NCI-H1417 (cell line): ENCODE measurements around the gene UTP11.
A peak's percentile ranks its signal among the peaks of the same experiment; 100 is the strongest.
"Not testable (repeated sequence)": the region's sequence is repeated elsewhere in the genome, so short reads cannot be mapped to it uniquely, and the experiment has no call there.

ENCODE experiments used
- DNase-seq, 3 experiments: peaks; one replicate each; lab custom pipeline; 2025; lab: John Stamatoyannopoulos, UW

The UTP11 gene

GRCh38 chr1:38027201-38028104, 14.9 kb downstream of the UTP11 start:
- no peak for DNase-seq

DNA sequence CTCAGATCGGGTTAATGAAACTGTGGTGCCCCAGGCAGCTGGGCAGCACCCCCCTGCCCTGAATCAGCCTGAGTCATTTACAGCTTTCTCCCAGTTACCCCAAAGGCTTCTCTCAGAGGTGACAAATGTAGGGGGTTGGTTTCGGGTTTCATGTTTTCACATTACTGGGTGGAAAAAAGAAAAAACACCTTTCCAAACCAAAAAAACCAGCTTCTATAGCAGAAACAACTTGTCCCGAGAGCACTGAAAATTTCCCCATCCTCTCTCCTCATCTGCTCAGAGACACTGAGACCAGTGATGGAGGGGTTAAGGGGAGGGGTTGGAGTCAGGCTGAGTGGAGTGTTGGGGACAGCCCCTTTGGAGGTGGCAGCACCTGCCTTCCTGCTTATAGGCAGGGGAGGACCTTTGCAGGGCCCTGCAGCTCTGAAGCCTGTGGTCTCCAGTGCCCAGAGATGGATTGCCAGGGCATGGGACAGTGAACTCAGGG, 15.6 kb downstream of the UTP11 start:
- peak in 2 of 3 experiments; percentile 34 to 53 for DNase-seq

DNA sequence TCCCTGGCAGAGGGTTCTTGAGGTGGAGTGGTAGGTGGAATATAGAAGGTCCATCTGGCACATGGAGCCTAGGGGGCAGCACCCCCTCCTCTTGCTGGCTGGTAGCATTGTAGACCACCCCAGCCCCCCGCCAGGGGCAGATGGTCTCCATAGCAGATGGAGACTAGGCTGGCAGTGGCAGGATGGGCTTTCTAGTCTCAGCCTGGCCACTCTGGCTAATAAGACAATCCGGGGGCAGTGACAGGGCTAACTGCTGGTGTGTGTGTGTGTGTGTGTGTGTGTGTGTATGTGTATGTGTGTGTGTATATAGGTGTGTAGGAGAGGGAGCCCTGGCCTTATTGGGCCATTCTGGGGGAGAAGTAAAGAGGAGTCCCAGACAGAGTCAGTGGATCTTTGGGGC, 16.1 kb downstream of the UTP11 start:
- peak in 1 of 3 experiments; percentile 34 for DNase-seq

- peak in 2 of 3 experiments; percentile 80 to 91 for DNase-seq
These were observed 16.6 kb downstream of the UTP11 start for GRCh38 chr1:38029081-38029681.

DNA sequence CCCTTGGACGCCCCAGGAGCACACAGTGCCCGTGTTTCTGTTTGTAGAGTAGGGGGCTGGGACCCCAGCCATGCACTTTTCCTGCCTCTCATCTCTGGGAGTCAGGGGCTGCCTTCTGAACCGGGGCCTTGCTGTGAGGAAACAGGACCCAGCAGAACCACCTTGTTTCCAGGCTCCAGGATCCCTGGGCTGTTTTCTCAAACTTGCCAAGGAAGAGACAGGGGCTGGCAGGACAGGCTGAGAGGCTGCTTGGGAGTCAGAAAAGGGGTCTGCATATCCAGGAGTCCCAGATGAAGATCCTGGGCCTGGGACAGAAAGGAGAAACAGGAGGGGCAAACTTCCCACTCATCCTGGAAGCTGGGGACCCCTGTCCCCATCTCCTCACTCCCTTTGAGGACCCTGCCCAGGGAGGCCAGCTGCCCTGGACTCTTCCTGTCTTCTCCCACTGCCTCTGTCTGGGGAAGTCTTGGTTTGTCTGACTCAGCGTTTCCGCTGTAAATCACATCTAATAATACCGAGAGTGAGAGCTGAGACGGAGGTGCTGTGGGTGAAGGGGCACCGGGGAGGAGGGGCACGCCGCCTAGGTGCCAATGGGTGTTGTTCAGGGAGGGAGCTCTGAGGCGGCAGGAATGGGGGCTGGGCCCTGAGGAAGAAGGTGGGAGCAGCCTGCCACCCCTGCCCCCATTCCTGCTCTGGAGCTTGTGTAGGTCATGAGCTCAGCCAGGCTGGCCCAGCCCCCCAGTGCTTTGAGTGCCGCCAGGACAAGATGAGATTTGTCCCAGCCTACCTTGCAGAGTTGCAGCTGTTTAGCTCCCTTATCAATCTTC, 17.4 kb downstream of the UTP11 start:
- DNase-seq, result peak in 2 of 3 experiments; percentile 51 to 77

DNA sequence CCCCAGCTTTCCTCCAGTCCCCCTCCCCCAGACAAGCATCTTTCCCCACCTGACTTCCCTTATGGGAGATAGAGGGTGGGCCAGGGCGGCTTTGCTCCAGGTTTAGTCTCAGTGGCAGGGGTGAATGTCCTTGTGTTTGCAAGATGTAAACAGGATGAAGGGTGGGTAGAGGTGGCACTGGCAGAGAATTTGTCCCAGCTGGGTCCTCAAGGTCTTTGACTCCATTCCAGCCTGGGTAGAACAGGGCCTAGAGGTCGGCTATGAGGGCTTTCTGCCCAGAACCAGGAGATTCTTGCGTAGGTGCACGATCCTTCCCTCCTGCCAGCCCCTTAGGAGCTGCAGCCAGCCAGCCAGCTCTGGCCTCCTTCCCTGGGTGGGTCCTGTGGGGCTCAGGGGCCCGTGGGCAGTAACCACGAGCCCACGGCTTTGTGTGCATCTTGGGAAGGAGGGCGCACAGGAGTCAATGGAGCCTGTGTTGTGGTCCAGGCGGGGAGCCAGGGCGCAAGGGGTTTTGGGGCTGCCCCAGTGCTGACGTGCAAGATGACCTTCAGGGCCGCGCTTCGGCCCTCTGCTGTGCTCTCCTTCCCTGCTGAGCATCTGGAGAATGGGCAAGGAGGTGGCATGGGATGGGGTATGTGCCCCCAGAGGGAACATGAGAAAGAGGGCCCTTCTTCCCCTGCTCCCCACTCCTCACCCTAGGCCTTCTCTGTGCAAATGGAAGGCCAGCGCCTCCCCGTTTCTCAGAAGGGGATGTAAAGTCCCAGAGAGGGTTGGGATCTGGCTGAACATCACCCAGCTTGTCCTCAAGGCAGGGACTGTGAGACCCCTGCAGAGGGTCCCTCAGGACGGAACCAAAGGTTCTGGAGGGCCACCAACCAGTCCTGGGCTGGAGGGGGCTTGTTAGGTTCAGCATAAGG, 18.3 kb downstream of the UTP11 start:
- DNase-seq, result no peak

- no peak for DNase-seq
These were observed 19.0 kb downstream of the UTP11 start for GRCh38 chr1:38031513-38031866.

- DNase-seq, result not testable (repeated sequence)
These were observed 20.5 kb downstream of the UTP11 start for GRCh38 chr1:38032992-38033391.

DNA sequence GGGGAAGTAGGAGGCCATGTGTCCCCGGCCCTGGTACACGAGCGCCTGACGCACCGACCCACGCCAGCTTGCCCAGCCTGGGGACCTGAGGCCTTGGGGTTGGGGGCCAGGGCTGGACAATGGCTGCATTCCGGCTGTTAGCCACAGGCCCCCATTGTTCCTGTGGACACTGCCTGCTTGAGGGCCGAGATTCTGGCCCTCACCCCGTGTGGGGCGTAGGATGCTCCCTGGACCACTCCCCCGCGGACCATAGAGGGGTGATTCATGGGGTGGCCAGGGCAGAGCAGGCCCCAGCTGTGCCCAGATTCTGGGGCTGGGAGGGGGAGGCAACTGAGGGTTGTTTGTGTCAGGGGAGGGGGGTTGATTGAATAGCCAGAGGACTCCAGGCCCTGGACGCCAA, 22.3 kb downstream of the UTP11 start:
- DNase-seq, result no peak

DNA sequence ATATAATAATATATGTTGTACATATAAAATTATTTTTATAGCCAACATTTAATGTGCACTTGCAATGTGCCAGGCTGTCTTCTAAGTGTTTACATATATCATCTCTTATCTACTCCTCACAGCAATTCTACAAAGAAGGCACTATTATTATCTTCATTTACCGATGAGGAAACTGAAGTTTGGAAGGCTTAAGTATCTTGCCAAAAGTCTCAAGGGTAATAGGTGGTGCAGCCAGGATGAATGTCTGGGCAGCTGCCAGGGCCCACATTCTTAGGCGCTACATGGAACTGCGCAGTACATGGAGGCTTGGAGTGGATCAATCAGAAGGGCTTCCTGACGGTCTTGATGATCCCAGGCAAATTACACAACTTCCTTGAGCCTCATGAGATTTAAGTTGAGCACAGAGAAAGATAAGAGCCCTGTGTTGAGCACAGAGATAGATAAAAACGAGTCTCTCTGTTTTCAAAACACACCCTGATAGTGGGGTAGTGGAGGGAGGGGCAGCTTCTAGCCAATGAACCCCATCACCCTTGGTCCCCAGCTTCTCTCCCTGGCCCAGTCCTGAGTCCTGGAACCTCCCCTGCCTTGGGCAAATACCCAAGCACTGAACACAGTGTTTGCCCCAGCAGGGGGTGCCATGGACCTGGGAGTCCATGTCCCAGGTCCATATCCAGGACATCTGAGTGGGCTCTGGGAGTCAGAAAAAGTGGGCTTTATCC, 24.8 kb downstream of the UTP11 start:
- peak in 1 of 3 experiments; percentile 14 for DNase-seq

DNA sequence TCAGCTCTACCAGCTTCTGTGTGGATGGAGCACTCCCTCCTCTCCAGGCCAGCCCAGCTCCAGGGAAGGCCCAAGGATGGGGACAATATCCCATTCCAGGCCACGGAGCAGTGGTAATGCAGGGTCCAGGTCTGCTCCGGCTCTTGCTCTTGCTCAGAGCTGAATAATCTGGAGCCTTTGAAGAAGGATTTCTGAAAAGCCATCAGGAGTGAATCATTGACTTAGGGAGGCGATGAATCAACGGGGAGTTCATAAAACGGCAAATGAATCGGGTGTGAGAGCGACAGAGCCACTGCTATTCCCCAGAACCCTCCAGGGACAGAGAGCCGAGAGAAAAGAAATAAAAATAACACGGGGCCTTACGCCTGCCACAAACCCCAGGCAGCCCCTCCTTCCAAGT, 26.3 kb downstream of the UTP11 start:
- no peak for DNase-seq

DNA sequence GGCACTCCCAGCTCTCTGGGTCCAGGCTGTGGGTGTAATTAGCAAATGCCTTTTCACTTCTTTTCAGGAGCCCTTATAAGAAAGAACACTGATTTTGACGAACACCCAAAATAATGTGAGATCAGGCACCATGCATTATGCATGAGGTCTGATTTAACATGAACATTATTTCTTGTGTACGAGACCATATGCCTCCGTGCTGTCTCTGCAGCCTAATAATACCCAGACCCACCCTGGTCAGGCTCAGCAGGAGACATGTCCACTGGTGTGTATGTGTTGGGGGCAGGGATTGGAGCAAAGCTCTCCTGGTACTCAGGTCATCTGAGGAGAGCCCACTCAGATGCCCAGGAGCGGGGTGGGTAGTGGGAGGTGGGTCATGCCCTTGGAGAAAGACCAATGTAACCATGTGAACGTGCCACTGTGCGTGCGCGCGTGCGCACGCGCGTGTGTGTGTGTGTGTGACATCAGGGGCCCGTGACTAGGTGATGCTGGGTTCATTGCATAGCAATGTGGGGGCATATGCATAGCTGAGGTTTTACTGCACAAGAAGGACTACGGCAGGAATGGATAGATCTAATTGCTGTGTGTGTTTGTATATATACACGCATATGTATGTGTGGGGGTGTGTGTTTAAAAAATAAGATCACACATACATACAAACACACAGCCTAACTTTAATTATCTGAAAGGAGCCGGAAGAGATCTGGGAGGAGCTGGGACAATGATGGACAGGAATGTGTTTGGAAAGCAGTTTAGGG, 27.0 kb downstream of the UTP11 start:
- DNase-seq, result no peak

DNA sequence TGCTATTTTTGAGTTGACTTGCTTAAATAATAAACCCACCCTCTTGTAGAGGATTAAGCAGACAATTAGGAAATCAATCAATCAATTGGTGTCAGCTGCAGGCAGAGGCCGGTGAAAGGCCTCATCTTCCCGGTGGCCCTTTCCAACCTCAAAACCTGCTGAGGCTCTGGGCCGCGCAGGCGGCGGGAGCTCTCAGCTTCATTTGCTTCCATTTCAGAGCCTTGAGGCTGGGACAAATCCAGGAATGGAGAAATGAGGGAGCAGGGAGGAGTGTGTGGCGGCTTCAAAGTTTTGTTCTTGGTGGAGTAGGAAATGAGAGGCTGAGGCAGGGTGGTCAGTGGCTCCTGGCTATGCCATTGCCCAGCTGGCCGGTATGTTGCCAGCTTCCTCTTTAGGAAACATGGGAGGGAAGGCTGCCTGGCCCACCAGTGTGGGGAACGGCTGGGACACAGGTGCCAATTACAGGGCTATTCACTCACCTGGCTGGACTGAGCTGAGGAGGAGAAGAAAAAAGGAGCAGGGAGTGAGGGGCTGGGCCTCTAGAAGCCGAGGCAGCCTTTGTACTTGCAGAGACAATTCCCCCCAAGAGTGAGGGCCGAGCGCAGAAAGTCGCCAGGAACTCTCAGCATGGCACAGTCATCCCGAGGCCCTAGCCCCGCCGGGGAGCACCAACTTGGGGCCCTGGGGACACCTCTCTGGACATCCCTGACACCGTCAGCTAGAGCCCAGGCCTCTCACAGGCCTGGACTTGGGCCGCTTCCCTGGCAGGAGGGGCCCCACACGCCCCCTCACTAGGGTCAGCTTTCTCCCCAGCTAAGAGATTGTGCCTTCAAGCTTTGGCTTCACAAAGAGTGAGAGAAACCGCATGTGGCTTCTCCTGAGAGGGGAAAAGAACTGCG, 29.7 kb downstream of the UTP11 start:
- peak in 2 of 3 experiments; percentile 11 to 31 for DNase-seq

GRCh38 chr1:38043036-38043747, 30.7 kb downstream of the UTP11 start:
- no peak for DNase-seq

DNA sequence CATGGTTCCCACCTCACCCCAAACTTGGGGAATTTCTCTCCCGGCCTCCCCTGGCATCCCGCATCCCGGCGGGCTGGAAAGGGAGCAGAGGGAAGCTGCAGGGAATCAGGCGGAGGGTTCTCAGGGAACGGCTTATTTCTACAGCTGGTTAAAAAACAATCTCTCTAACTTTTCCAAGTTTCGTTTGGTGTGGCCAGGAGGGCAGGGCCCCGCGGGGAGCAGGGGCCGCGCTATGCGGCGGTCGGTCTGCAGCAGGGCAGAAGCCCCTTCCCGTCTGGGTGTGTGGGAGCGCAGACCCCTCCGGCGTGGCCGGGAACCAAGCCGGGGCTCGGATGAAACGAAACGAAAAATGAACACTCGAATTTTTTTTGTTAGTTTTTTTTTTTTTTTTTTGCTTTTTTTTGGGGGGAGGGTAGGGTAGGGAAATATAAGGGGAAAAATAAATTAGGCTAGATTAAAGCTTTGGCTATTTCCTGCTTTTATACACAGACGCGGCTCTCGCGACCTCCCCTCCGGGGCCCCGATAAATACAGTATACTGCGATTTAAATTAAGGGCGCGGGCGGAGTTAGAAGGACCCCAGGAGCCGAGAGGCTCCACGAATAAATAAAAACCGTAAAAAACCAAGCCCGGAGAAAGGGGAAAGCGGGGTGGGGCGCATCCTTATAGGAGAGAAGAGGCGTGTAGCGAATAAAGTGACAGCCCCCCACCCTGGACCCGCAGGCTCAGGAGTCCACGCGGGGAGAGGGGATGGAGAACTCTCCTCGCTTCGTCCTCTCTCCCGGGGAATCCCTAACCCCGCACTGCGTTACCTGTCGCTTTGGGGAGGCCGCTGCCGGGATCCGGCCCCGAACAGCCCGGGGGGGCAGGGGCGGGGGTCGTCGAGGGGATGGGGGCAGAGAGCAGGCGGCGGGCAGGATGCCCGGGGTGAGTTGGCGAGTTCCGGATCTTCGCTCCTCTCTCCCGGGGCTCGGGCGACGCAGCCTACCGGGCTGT, 32.0 kb downstream of the UTP11 start:
- peak in 2 of 3 experiments; percentile 57 for DNase-seq

GRCh38 chr1:38045401-38046332, 33.1 kb downstream of the UTP11 start:
- peak in 2 of 3 experiments; percentile 74 to 78 for DNase-seq
